Measurements from ENCODE around the gene SETD3. TPM values are rescaled to one million over a fixed set of nuclear protein-coding genes. Genes with fewer than 3 reads are reported as not detected.

Gene SETD3
- total and polyA plus RNA-seq, 2 of the 8 experiments (the other 6 are each of a cell fraction or from before 2014, with no cell fraction given) = 24.0 to 64.0 TPM

DNA sequence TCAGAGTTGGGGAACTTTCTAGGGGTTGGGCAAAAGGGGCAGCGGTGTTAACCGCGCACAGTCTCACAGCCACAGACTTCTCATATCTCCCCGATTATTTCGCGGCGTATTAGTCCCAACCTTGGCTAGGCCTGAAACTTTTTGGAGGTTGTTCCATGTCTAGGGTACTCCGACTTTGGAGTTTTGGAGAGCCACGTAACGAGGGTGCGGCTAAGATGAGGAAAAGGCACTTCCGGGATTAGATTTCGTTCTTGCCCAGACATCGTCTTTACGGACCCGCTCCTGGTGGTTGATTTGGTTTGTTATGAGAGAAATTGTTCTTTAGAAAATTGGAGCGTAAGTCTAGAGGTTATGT lies 1.1 kb upstream of the SETD3 start:
- H3K79me1 ChIP-seq (ENCODE audit: low read depth, low read length) = peaks cover 5% of the 10 kb centered on the region; the same call in 1 of the 2 replicates
- H3K79me2 ChIP-seq (ENCODE audit: control insufficient read depth in 1 of 2, insufficient read depth in 2 of 2, low read length in 2 of 2) = peaks cover 28 to 83% of the 10 kb centered on the region in 2 experiments
- no peak overlapping the region for H3K23ac ChIP-seq (ENCODE audit: insufficient read length)
- H4K8ac ChIP-seq (ENCODE audit: extremely low read depth, insufficient read depth, low read length) = peak overlapping the region; percentile 98; the same call in 1 of the 2 replicates
- peaks cover 0 to 6% (median 3%) of the 10 kb centered on the region in 4 experiments; a peak in 5 of 7 replicates for H3K4me1 ChIP-seq (replicated peaks in 1 of 4; ENCODE audit: control insufficient read depth in 3 of 4, insufficient read depth in 4 of 4, low read length in 3 of 4)
- no peak for TF ChIP-seq JUND (IDR thresholded peaks at IDR 0.05; ENCODE audit: low read length)
- TF ChIP-seq EP300 (IDR thresholded peaks at IDR 0.05; ENCODE audit: borderline replicate concordance in 1 of 2, low read depth in 2 of 2, low read length in 2 of 2) = 0 out of 3 replicates have a peak, but pooled peaks of 1 of the 2 experiments have one; percentile 0
- peak; percentile 39 for TF ChIP-seq SAP30 (IDR thresholded peaks at IDR 0.05; ENCODE audit: insufficient read depth, insufficient replicate concordance, low read length)
- no peak for TF ChIP-seq CEBPB (IDR thresholded peaks at IDR 0.05; ENCODE audit: low read depth, low read length)
- 0 out of 4 replicates have a peak, but pooled peaks of 1 of the 2 experiments have one; percentile 46 for TF ChIP-seq SIN3A (conservative IDR thresholded peaks at IDR 0.05 in 1 of 2, IDR thresholded peaks at IDR 0.05 in 1 of 2; ENCODE audit: low read depth in 1 of 2, low read length in 2 of 2)
- H3K23me2 ChIP-seq (ENCODE audit: low read depth, low read length) = peaks cover 4% of the 10 kb centered on the region
- peak overlapping the region; percentile 87 to 92 (median 90) for H3K9ac ChIP-seq (replicated peaks in 1 of 4; ENCODE audit: extremely low read depth in 1 of 4, low read depth in 3 of 4, low read length in 3 of 4)
- no peaks in the 10 kb centered on the region for H3K27me3 ChIP-seq (replicated peaks in 1 of 4; ENCODE audit: control insufficient read depth in 3 of 4, extremely low read depth in 1 of 4, insufficient read depth in 3 of 4, low read length in 3 of 4)
- no peak overlapping the region for H2AFZ ChIP-seq (ENCODE audit: low read length)
- POLR2A ChIA-PET (ENCODE audit: partially characterized antibody) = interaction anchor here (0.8 to 1.5 kb wide), 5 partner anchors 9 to 89 kb away, joined by 3 to 4 read pairs (median 4); no protein-coding TSS in a partner anchor
- H4K91ac ChIP-seq (replicated peaks; ENCODE audit: insufficient read length, low read length) = no peak overlapping the region
- no peak overlapping the region; the same call in 1 of the 2 replicates for H3K18ac ChIP-seq (ENCODE audit: extremely low read depth, low read length)
- peaks cover 6 to 17% of the 10 kb centered on the region in 2 experiments for H4K20me1 ChIP-seq (replicated peaks in 1 of 2; ENCODE audit: control insufficient read depth in 1 of 2, insufficient read depth in 2 of 2, low read length in 2 of 2)
- no peaks in the 10 kb centered on the region for H3K36me3 ChIP-seq (ENCODE audit: control insufficient read depth in 2 of 4, insufficient read depth in 4 of 4, low read length in 3 of 4)
- H2BK15ac ChIP-seq (ENCODE audit: low read length) = no peak overlapping the region
- no peaks in the 10 kb centered on the region for H3K9me3 ChIP-seq (ENCODE audit: insufficient read depth in 2 of 2, low read depth in 1 of 2, low read length in 1 of 2)
- no peak for FAIRE-seq
- no peak overlapping the region for H4K5ac ChIP-seq (ENCODE audit: insufficient read length, low read depth, low read length)
- whole genome bisulfite sequencing, 2 experiments (ENCODE audit: extremely low coverage in 1 of 2, insufficient coverage in 1 of 2, insufficient read length in 1 of 2, insufficient replicate concordance in 2 of 2, low coverage in 1 of 2, low lambda C conversion rate in 2 of 2, missing lambda C conversion rate in 1 of 2) = 1% methylated on average over 17 of the region's 17 CpGs; no CpG with 5 or more reads in 1 of the 2 experiments
- CTCF ChIA-PET (ENCODE audit: partially characterized antibody) = no interaction called here
- H2AK5ac ChIP-seq (ENCODE audit: low read depth, low read length) = no peak overlapping the region
- H3K4ac ChIP-seq (replicated peaks; ENCODE audit: insufficient read length, low read depth, low read length) = no peak overlapping the region
- H3K27ac ChIP-seq (ENCODE audit: low read depth, low read length) = peak overlapping the region; percentile 91; the same call in 1 of the 2 replicates
- H2BK20ac ChIP-seq (ENCODE audit: low read length) = no peak overlapping the region
- no peak overlapping the region for H2BK120ac ChIP-seq (replicated peaks; ENCODE audit: low read depth, low read length)
- peak overlapping the region; percentile 85; the same call in 1 of the 2 replicates for H2BK5ac ChIP-seq (ENCODE audit: low read depth, low read length)
- H3K4me2 ChIP-seq (ENCODE audit: insufficient read depth in 1 of 2, low read depth in 2 of 2, low read length in 2 of 2) = peak overlapping the region; percentile 79 to 85
- no peak overlapping the region for H3K14ac ChIP-seq (ENCODE audit: insufficient read length)
- no peak for DNase-seq (ENCODE audit: low read depth in 1 of 2, low spot score in 2 of 2)
- no peak overlapping the region for H2BK12ac ChIP-seq (ENCODE audit: low read depth, low read length)
- H3K56ac ChIP-seq (replicated peaks; ENCODE audit: insufficient read length, low read depth, low read length) = no peak overlapping the region
- peak overlapping the region; percentile 83 to 95 (median 92) for H3K4me3 ChIP-seq (ENCODE audit: extremely low read depth in 1 of 4, insufficient read depth in 2 of 4, low read depth in 3 of 4, low read length in 4 of 4)

Data from H1 (cell line).